COLO668 (cell line): ENCODE results near the gene RHOBTB1.
"Not testable (repeated sequence)": the region's sequence is repeated elsewhere in the genome, so short reads cannot be mapped to it uniquely, and the experiment has no call there.

Experiments used
- DNase-seq: peaks from one replicate; lab custom pipeline; 2025; ENCODE audit not compliant: unreplicated experiment; lab: John Stamatoyannopoulos, UW

RHOBTB1 gene

DNA sequence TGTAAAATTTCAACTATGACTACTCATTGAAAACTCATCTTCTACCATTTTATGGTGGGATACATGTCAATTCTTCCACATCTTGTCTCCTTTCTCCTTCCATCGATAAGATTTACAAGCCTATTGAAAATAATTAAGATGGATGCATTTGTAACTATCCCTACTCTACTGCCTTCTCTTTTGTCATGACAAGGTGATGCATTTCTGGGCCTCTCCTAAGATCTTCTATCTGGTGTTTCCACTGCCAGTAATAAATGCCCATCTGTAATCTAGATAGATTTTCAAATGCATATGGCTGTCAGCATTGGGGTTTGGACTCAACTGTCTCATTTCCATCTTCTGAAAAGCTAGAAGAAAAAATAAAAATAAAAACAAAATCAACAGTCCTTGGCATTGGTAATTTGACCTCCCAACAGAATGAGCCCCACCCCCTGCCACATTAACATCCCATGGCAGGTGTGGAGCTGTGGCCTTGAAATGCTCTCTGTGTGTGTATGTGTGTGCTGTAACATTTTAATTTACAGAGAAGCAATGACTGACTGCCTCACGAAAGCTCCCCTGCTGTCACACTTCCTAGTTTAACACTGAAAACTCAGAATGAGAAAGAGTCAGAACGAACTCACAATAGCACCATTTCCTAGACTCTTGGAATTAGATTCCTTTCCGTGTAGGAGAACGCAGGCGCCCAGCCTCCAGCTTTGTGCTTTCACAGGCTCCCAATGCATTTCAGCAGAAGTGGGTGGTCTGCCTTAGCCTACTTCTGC is 74.2 kb downstream of the RHOBTB1 start:
- DNase-seq, result no peak

DNA sequence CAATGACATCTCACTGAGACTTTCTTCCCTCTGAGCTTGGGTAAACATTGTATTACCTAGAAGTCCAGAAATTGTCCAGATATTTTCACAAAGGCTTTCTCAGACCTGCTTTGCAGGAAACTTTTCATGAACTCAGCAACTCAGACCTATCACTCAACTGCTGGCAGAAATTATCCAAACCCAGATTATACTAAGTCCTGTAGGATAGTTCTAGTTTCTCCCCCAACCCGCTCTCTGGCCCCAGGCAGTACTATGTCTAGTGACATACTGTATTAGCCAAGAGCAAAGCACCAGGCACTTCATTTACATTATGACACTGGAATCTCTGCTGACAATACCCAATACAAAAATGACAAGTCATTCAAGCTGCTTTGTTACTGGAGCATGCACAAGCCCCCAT is 75.0 kb downstream of the RHOBTB1 start:
- DNase-seq, result no peak

DNA sequence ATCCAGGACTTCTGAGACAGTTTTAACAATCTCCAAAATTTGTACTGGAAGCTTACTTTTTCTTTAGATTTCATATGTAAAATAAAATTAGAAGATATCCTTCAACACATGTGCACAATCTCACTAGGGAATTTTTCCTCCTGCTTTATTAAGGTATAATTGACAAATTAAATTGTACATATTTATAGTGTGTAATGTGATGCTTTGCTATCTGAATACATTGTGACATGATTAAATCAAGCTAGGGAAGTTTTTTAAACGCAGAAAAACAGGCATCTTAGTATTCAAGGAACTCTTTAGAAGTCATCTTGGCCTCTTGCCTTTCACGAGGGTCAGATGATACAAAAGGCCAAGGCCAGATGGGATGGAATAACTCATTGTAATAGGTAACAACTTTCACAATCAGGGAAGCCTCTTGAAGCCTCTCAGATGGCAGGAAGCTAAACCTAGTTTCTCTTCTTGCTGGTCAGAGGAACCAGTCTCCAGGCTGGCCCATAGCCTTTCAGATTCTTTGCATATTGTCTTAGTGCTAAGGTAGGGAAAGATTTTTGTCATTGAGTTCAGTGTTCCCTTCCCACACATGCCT is 78.7 kb downstream of the RHOBTB1 start:
- DNase-seq, result no peak

DNA sequence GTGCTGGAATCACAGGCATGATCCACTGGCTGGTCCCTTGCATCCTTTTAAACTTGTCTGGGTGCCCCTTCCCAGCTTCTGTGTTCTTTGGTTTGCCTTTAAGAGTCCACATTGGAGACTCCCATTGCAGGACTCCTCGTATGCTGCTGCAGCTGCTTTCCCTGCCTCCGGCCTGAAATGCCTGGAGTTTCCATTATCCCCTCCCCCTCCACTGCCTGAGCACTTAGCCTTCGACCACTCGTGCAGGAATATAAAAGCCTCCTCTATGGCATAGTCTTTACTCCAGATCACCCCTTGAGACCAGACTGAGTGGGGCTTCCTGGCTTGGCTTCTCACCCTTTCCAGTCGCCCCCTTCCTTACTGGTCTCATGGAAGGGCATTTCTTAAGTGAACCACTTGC is 80.2 kb downstream of the RHOBTB1 start:
- DNase-seq, result no peak

DNA sequence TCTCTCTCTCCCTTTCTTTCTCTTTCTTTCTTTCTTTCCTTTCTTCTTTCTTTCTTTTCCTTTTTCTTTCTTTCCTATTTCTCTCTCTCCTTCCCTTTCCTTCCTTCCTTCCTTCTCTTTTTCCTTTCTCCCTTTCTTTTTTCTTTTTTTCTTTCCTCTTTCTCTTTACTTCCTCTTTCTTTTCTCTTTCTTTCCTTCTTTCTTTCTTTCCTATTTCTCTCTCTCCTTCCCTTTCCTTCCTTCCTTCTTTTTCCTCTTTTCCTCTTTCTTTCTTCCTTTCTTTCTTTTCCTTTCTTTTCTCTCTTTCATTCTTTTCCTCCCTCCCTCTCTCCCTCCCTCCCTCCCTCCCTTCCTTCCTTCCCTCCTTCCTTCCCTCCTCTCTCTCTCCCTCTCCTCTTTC is 81.5 kb downstream of the RHOBTB1 start:
- DNase-seq, result no peak

DNA sequence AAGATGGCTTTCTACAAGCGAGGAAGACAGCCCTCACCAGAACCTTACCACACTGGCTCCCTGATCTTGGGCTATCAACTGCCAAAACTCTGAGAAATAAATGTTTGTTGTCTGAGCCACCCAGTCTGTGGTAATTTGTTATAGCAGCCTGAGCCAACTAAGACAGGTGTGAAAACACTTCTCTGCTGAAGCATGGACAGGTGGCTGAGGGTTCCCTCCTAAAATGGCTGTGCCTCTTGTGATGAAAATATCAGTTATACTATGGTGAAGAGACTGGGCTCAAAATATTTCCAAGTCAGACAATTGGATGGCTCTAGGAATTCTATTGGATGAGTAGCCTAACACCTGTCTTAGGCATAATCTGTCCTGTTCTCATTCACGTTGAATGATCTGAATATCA is 87.6 kb downstream of the RHOBTB1 start:
- no peak for DNase-seq

DNA sequence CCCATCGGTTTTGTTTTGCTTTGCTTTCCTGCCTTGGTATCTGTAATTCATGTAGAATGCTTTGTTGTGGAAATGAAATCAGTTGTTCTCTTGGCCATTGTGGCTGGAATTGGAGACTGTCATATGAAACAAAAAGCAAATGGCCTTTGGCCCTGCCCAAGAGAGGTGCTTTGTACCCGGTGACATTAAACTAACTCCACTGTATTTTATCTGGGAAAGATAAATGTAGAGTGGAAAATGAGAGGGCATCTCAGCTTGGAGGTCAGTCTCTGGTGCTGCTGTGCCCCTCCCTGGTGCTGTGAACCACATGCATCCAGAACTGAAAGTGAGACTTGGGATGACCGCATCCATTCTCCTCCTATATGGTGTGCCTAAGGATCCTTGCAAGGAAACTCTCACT is 90.3 kb downstream of the RHOBTB1 start:
- DNase-seq, result no peak

DNA sequence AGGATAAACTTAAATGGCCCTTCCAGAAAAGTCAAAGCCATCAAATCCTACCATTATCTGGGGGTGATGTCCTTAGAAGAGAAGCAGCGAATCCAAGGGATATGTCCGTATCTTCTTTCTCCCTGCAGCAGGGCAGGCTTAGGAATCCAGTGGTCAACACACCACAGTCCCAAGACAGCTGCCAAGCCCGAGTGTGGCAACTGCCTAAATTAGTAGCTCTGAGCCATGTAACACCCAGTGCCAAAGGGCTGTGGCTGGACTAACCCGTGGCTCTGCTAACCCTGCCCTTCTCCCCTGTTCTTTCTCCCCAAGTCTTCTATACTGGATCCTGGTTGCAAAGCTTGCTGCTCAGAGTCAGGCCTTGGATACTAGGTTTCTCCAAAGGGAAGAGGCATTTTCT is 90.9 kb downstream of the RHOBTB1 start:
- DNase-seq, result no peak

DNA sequence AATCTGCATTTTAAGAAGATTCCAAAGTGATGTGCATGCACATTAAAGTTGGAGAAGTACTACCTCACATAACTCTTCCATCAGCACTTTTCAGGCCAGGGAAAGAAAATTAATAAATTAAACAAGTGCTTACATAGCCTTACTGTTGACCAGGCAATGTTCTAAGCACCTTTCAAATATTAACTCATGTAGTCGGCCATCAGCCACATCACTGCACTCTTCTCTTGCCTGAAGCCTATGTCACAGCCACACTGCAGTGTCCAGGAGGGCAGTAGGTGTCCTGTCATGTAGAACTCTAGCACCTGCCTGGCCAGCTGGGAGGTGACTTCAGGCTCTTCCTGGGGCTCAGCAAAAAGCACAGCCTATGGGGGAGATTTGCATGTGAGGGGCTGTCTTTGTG is 94.2 kb downstream of the RHOBTB1 start:
- DNase-seq, result no peak

DNA sequence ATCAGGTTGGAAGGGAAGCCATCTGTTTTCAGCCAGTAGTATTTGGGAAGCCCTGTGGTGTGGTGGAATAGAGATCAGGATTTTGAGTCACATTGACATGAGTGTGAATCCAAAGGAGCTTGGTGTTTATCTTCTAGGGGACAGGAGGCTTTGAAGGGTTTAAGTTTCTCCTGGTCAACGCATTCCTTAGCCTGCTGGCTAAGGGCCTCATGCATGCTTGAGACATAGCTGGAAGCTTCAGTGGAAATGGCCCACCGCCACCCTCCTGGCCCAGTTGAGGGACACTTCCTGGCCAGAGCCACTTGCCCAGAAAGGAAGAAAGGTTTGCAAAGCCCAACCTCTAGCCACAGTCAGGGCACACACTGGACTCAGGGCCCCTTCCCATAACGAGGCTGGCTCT is 94.8 kb downstream of the RHOBTB1 start:
- no peak for DNase-seq

DNA sequence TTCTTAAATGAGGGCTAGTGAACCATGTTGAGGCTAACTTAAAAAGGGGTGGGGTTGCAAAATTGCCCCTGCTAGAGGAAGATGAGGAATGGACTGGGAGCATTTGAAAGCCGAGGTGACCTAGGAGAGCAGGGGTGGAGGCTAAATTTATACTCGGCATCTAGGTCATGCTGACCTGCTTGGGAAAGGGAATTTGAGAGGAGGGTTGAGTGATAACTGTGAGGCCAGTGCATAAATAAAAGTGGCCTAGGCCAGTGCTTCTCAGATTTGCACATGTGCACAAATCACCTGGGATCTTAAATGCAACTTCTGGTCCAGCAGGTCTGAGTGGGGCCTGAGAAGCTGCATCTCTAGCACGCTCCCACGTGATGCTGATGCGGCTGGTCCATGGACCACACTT is 95.3 kb downstream of the RHOBTB1 start:
- DNase-seq, result no peak

DNA sequence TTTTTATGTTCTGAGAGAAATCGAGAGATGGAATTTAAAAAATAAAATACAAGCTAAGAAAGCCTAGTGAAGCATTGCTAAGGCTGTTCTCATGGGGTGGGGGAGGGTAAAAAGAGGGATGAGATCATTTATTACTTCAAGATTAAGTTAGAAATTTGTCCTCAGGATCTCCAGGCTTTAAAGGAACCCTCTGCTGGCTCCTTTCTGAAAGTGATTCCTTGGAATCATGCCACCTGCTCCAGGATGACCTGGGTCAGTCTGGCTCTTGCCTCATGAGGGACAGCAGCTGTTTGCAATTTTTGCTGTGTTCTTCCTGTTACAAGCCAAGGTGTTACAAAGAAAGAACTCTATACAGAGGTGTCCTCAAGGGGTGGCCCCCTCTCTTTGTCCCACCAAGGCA is 95.9 kb downstream of the RHOBTB1 start:
- DNase-seq, result no peak

DNA sequence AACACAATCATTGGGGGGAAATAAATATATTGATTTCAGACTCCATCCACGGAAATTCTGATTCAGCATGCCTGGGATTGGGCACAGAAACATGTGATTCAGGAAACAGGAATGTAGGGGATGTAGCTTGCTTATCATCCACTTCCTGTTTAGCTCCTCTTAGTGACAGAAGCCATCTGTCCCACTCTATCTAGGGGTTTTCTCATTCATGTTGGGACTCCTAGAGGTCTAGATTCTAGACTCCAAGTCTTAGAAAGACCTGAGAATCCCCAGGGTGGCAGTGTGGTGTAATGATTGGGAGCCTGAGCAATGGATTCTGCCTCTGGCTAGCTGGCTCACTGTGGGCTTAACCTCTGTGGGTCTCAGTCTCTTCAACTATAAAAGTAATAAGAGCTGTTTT is 97.8 kb downstream of the RHOBTB1 start:
- DNase-seq, result no peak

DNA sequence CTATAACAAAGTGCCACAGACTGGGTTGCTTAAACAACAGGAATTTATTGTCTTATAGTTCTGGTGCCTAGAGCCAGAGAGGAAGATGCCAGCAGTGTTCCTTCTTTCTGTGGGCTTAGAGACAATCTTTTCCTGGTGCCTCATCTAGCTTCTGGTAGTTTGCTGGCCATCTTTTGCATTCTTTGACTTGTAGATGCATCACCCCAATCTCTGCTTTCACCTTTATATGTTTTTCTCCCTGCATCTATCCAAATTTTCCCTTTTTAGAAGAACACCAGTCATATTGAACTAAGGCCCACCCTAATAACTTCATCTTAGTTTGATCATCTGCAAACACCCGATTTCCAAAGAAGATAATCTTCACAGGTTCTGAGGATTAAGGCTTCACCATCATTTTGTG is 98.9 kb downstream of the RHOBTB1 start:
- DNase-seq, result no peak

DNA sequence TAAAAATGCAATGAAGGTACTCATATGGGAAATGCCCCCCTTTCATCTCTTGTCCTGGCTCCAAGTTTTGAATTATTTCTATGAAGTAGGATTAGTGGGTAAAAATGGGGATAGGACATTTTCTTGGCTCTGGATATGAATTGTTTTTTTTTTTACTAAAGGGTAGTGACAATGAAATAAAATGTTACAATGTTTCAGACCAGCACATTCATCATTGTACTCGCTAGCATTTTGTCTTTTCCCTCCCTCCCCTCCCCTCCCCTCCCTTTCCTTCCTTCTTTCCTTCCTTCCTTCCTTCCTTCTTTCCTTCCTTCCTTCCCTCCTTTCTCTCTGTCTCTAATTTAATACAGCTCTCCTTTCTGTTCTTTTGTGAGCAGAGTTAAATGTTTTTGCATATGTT is 101.3 kb downstream of the RHOBTB1 start:
- no peak for DNase-seq

DNA sequence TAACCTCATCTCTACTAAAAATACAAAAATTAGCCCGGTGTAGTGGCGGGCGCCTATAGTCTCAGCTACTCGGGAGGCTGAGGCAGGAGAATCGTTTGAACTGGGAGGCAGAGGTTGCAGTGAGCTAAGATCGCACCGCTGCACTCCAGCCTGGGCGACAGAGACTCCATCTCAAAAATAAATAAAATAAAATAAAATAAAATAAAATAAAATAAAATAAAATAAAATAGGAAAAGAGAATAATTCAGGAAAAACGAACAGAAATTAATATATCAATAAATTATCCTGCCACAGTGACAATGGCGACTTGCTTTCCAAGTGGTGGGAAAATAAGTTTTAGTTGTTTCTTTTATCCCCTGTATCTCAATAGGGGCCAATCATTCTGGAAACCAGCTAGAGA is 102.8 kb downstream of the RHOBTB1 start:
- DNase-seq, result not testable (repeated sequence)

DNA sequence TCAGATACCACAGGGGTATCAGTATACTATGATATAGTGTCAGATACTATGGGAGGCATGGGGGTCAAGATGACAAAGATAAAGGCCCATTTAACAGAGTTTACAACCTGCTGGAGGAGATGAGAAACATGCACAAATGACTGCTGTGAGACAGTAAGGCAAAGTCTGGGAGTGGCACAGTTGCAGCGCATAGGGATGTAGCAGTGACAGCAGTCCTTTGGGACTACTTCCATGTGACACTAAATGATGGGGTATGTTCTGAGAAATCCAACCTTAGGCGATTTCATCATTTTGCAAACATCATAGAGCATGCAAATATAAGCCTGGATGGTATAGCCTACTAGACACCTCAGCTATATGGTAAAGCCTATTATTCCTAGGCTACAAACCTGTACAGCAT is 108.9 kb downstream of the RHOBTB1 start:
- no peak for DNase-seq

DNA sequence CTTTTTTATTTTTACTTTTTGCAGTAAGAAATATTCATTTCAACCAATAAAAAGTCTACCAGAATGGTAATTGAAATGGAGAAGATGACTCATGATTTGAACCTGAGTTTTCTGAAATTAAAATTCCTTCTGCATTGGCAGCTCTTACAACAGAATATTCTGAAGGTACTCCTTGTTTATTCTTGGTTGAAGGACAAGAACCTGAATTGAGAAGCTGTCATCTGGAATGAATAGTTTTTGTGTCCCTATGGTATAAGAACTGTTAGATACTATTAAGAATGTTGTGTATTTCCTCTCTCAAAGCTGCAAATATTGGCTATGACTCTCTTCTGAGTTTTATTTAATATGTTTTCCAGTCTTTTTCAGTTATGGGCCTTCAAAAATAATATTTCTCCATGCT is 109.6 kb downstream of the RHOBTB1 start:
- no peak for DNase-seq

DNA sequence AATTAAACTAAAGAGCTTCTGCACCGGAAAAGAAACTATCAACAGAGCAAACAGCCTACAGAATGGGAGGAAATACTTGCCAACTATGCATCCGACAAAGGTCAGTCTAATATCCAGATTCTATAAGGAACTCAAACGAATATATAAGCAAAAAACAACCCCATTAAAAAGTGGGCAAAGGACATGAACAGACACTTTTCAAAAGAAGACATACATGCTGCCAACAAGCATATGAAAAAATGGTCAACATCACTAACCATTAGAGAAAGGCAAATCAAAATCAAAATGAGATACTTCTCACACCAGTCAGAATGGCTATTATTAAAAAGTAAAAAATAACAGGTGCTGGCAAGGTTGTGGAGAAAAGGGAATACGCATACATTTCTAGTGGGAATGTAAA is 111.8 kb downstream of the RHOBTB1 start:
- not testable (repeated sequence) for DNase-seq

DNA sequence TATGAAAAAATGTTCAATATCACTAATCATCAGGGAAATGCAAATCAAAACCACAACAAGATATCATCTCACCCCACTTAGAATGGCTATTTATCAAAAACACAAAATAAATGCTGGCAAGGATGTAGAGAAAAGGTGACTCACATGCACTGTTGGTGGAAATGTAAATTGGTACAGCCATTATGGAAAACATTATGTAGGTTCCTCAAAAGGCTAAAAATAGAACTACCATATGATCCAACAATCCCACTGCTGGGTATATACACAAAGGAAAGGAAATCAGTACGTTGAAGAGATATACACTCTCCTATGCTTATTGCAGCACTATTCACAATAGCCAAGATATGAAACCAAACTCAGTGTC is 115.5 kb downstream of the RHOBTB1 start:
- no peak for DNase-seq

DNA sequence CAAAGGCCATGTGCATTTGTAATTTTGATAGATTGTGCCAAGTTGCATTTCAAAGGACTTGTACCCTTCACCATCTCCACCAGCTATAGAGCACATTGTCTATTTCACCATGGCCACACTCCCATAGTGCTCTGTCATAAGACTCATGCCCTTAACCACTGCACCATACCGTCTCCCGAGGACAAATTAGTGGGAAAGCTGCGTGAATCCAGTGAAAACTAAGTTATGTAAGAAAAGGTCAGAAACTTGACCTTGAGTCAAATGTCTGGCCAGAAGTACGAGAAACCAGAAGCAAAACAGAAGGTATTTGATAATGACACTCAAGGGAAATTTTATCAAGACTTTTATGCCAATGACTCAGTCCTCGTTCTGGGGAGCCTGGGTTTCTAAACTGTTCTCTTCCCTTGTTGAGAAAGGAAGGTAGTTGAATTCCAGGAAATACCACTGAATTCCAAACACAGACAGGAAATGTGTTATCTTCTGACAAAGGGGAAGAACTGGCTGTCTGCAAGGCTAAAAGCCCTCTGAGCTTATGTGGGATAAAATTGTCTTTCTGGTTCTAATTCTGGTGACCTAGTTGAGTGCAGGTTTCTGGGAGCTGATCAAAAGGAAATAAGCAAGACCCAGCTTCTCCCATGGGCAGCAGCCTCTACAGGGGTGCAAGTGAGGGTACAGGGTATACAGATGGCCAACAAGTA is 116.0 kb downstream of the RHOBTB1 start:
- no peak for DNase-seq

DNA sequence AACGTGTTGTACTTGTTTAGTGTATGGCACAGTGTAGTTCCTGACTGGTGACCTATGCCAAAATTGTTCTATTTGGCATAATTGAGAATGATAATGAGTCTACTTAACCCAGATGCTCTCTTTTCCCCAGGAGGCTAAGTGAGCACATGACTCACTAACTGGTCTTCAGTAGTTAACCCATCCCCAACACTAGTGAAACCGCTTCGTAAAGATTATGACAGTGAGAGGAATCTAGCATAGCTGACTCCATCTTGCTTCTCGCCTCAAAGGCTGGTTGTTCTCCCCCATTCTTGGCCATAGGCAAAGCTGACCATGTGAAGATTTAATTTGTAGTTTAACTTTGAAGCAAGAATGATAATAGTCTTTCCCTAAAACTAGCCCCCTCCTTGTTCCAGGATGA is 118.5 kb downstream of the RHOBTB1 start:
- DNase-seq, result no peak

DNA sequence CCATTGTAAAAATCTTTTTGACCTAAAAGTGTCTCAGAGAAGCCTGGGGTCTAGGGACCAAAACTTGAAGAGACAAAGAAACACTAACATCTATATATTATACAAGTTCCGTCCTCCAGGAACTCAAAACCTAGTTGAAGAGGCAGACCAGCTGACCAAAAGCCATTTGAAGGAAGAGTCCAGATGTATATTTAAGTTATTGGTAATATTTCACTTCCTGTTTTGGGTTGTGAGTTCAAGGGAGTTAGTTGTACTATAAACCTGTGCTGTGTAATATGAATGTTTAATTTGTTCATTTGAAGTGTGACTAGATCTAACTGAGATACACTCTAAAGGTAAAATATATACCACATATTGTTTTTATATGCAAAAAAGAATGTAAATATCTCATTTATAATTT is 120.7 kb downstream of the RHOBTB1 start:
- no peak for DNase-seq
